Spleen (tissue), 7 donors: ENCODE measurements around the gene HLA-DPB1.
"Not testable (repeated sequence)": the region's sequence is repeated elsewhere in the genome, so short reads cannot be mapped to it uniquely, and the experiment has no call there.

Experiments
- POLR2A ChIP-seq, 3 donors: fragments of 450-650 bp; IDR thresholded peaks; one replicate each; pipeline ENCODE4 v1.5.1; 2017; ENCODE audit warnings: antibody characterized with exemption in 3 of 3, mild to moderate bottlenecking in 1 of 3
- POLR2AphosphoS5 ChIP-seq, 3 donors: sonication (generic); formaldehyde crosslinking; IDR thresholded peaks; one replicate each; pipeline ENCODE4 v1.5.1; 2017; ENCODE audit warnings: antibody characterized with exemption in 3 of 3
- TF ChIP-seq, protein P1 (sequence below), 11 experiments: fragments of 200-600 bp in 7 of 11; fragments of 450-650 bp in 4 of 11; sonication (generic) in 4 of 11; IDR thresholded peaks in 8 of 11; conservative IDR thresholded peaks in 3 of 11; 1 replicate in 7 of 11; 2 replicates in 4 of 11; pipeline versions ENCODE4 v1.4.0 to v1.8.0; 2016 to 2021; ENCODE audit warnings: antibody characterized with exemption in 11 of 11, inconsistent platforms in 4 of 11, mild to moderate bottlenecking in 1 of 11
- donor health status: DM: no; HTN: no; CAD: no; lungs with moderate emphysema.
- donor health status: DM: no; HTN: no; CAD: no.
- donor health status: DM: no; HTN: no; CAD: no.

DNA sequence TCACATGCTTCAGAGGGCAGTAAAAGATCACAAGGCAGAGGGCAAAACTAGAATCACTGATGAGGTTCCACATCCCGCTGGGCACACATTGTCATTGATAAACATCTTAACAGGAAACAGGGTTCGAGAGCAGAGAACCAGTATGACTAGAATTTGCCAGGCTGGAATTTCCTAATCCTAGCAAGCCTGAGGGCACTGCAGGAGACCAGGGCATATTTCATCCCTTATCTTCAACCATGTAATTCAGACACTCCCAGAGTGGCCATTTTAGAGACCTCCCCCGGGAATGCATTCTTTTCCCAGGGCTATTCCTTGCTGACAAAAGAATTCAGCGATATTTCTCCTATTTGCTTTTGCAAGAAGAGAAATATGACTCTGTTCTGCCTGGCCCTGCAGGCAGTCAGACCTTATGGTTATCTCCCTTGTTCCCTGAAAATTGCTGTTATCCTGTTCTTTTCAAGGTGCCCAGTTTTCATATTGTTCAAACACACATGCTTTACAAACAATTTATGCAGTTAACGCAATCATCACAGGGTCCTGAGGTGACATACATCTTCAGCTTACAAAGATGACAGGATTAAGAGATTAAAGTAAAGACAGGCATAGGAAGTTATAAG lies 25.4 kb downstream of the HLA-DPB1 start:
- TF ChIP-seq, protein P1, sequence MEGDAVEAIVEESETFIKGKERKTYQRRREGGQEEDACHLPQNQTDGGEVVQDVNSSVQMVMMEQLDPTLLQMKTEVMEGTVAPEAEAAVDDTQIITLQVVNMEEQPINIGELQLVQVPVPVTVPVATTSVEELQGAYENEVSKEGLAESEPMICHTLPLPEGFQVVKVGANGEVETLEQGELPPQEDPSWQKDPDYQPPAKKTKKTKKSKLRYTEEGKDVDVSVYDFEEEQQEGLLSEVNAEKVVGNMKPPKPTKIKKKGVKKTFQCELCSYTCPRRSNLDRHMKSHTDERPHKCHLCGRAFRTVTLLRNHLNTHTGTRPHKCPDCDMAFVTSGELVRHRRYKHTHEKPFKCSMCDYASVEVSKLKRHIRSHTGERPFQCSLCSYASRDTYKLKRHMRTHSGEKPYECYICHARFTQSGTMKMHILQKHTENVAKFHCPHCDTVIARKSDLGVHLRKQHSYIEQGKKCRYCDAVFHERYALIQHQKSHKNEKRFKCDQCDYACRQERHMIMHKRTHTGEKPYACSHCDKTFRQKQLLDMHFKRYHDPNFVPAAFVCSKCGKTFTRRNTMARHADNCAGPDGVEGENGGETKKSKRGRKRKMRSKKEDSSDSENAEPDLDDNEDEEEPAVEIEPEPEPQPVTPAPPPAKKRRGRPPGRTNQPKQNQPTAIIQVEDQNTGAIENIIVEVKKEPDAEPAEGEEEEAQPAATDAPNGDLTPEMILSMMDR (IDR thresholded peaks at IDR 0.05 in 8 of 11, conservative IDR thresholded peaks at IDR 0.05 in 3 of 11) = not testable (repeated sequence)
- TF ChIP-seq POLR2AphosphoS5, POLR2A (IDR thresholded peaks at IDR 0.05): not testable (repeated sequence)
